HepG2 (cell line): ENCODE measurements around the gene TBCD. TPM values are rescaled to one million over a fixed set of nuclear protein-coding genes. Genes with fewer than 3 reads are reported as not detected.

Experiments
- MIXL1 ChIP-seq: IDR thresholded peaks from 2 replicates; pipeline ENCODE4 v1.6.1; 2016
- PAX8 ChIP-seq: sonication (generic); formaldehyde crosslinking; IDR thresholded peaks from 2 replicates; pipeline ENCODE4 v1.8.0; 2022; ENCODE audit warnings: mild to moderate bottlenecking, missing genetic modification reagents, borderline replicate concordance
- POGZ ChIP-seq: sonication (generic); formaldehyde crosslinking; IDR thresholded peaks from 2 replicates; pipeline ENCODE4 v1.4.0; 2020; ENCODE audit warnings: mild to moderate bottlenecking, missing genetic modification reagents
- SRSF1 ChIP-seq: fragments of 200-400 bp; formaldehyde crosslinking; optimal IDR thresholded peaks from 2 replicates; pipeline ENCODE3; 2017; ENCODE audit warnings: mild to moderate bottlenecking, low read depth, low read length, moderate library complexity
- TCF12 ChIP-seq, 2 experiments: fragments of 450-650 bp in 1 of 2; sonication (generic) in 1 of 2; formaldehyde crosslinking in 1 of 2; IDR thresholded peaks; 2 replicates each; pipeline versions ENCODE4 v1.6.1 to v1.8.0; 2017 to 2022; ENCODE audit warnings: antibody characterized with exemption in 1 of 2, mild to moderate bottlenecking in 1 of 2, missing genetic modification reagents in 1 of 2, moderate library complexity in 1 of 2
- ZNF337 ChIP-seq: sonication (generic); formaldehyde crosslinking; IDR thresholded peaks from 2 replicates; pipeline ENCODE4 v1.5.1; 2020; ENCODE audit warnings: missing genetic modification reagents, low read depth, mild to moderate bottlenecking, borderline replicate concordance
- ZNF569 ChIP-seq: sonication (generic); formaldehyde crosslinking; IDR thresholded peaks from 2 replicates; pipeline ENCODE4 v1.5.0; 2020; ENCODE audit warnings: mild to moderate bottlenecking, missing genetic modification reagents, moderate library complexity, borderline replicate concordance
- polyA plus RNA-seq, 8 experiments: library from polyadenylated mRNA; depleted of rRNA in 3 of 8; stranded (reverse) in 7 of 8; unstranded in 1 of 8; fragments of >200 nt; fragmentation: Illumina TruSeq in 4 of 8; extraction: Trizol in 4 of 8; gene quantifications; 2 replicates each; pipeline versions ENCODE4 v1.2.1 to v1.2.3, GENCODE V29; 2011 to 2016; ENCODE audit warnings: low read depth in 4 of 8, missing spikeins in 1 of 8, mixed read lengths in 1 of 8; ENCODE audit not compliant: insufficient read depth in 1 of 8
- total RNA-seq, 5 experiments: library from RNA; depleted of rRNA; stranded (reverse); fragments of >200 nt; fragmentation: Illumina TruSeq; extraction: Trizol; gene quantifications; 2 replicates each; pipeline ENCODE4 v1.2.3, GENCODE V29; 2016; ENCODE audit warnings: low read depth in 1 of 5
- TF ChIP-seq, protein P1 (sequence below): sonication (generic); formaldehyde crosslinking; IDR thresholded peaks from 2 replicates; pipeline ENCODE4 v1.4.0; 2020; ENCODE audit warnings: missing genetic modification reagents
- TF ChIP-seq, protein P2 (sequence below): sonication (generic); formaldehyde crosslinking; IDR thresholded peaks from 2 replicates; pipeline ENCODE4 v1.5.0; 2020; ENCODE audit warnings: missing genetic modification reagents, mild to moderate bottlenecking, borderline replicate concordance
- TF ChIP-seq, protein P3 (sequence below): sonication (generic); formaldehyde crosslinking; IDR thresholded peaks from 2 replicates; pipeline ENCODE4 v1.8.0; 2022; ENCODE audit warnings: low read depth, missing genetic modification reagents
- TF ChIP-seq, protein P4 (sequence below): sonication (generic); formaldehyde crosslinking; IDR thresholded peaks from 2 replicates; pipeline ENCODE4 v1.5.1; 2020; ENCODE audit warnings: missing genetic modification reagents, mild to moderate bottlenecking, borderline replicate concordance
- TF ChIP-seq, protein P5 (sequence below): sonication (generic); formaldehyde crosslinking; IDR thresholded peaks from 2 replicates; pipeline ENCODE4 v1.4.0; 2020; ENCODE audit warnings: missing genetic modification reagents
- TF ChIP-seq, protein P6 (sequence below): sonication (generic); formaldehyde crosslinking; IDR thresholded peaks from 2 replicates; pipeline ENCODE4 v1.5.0; 2020; ENCODE audit warnings: mild to moderate bottlenecking, missing genetic modification reagents

TBCD gene
- total and polyA plus RNA-seq, 2 of the 13 experiments (the other 11 are each of a cell fraction or from before 2014, with no cell fraction given), result 33.9 to 54.8 TPM

DNA sequence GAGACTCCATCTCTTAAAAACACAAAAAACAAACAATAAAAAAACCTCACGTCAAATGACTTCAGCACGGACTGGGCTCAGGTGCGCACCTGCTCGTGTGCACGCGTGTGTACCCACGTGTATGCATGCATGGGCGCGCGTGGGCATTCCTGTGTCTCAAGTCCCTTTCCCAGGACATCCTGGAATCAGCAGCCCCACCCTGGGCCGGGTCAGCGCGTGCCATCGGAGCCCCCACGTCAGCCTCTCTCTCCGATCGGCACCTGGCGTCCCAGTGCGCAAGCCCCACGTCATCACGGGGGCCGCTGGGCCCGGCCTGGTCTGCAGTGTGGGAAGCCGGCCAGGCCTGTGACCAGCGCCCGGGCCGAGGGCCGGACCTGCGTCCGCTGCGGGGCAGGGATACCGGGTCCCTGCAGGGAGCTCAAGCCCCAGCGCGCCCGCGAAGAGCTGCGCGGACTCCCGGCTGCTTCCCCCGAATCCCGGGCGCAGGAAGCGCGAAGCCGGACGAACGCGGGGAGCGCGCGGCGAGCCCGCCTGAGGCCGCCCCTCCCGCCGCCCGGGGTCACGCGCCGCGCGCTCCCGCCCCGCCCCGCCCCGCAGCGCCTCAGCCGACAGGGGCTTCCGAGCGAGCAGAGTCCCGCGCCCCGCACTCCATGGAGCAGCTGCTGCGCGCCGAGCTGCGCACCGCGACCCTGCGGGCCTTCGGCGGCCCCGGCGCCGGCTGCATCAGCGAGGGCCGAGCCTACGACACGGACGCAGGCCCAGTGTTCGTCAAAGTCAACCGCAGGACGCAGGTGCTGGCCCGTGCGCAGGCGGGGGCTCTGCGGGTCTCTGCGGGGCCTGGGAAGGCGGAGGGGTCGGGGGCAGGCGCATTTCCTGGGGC, 16.6 kb upstream of the TBCD start, which contains the start of gene FN3K (continued):
- TF ChIP-seq, protein P1, sequence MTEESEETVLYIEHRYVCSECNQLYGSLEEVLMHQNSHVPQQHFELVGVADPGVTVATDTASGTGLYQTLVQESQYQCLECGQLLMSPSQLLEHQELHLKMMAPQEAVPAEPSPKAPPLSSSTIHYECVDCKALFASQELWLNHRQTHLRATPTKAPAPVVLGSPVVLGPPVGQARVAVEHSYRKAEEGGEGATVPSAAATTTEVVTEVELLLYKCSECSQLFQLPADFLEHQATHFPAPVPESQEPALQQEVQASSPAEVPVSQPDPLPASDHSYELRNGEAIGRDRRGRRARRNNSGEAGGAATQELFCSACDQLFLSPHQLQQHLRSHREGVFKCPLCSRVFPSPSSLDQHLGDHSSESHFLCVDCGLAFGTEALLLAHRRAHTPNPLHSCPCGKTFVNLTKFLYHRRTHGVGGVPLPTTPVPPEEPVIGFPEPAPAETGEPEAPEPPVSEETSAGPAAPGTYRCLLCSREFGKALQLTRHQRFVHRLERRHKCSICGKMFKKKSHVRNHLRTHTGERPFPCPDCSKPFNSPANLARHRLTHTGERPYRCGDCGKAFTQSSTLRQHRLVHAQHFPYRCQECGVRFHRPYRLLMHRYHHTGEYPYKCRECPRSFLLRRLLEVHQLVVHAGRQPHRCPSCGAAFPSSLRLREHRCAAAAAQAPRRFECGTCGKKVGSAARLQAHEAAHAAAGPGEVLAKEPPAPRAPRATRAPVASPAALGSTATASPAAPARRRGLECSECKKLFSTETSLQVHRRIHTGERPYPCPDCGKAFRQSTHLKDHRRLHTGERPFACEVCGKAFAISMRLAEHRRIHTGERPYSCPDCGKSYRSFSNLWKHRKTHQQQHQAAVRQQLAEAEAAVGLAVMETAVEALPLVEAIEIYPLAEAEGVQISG, result peak; percentile 70; the same call in 1 of the 2 replicates
- TF ChIP-seq, protein P2, sequence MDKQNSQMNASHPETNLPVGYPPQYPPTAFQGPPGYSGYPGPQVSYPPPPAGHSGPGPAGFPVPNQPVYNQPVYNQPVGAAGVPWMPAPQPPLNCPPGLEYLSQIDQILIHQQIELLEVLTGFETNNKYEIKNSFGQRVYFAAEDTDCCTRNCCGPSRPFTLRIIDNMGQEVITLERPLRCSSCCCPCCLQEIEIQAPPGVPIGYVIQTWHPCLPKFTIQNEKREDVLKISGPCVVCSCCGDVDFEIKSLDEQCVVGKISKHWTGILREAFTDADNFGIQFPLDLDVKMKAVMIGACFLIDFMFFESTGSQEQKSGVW (CRISPR knock-in tag), result 0 out of 2 replicates have a peak, but pooled peaks have one; percentile 19
- TF ChIP-seq TCF12 (IDR thresholded peaks at IDR 0.05) (no peak), TCF12 (CRISPR knock-in tag; IDR thresholded peaks at IDR 0.05) (no peak), ZNF569 (no peak), SRSF1 (no peak), PAX8 (CRISPR knock-in tag) (peak; percentile 89; the same call in 1 of the 2 replicates), ZNF337 (peak; percentile 91; the same call in 1 of the 2 replicates), MIXL1 (0 out of 2 replicates have a peak, but pooled peaks have one; percentile 7), POGZ (peak; percentile 12)
- TF ChIP-seq, protein P3, sequence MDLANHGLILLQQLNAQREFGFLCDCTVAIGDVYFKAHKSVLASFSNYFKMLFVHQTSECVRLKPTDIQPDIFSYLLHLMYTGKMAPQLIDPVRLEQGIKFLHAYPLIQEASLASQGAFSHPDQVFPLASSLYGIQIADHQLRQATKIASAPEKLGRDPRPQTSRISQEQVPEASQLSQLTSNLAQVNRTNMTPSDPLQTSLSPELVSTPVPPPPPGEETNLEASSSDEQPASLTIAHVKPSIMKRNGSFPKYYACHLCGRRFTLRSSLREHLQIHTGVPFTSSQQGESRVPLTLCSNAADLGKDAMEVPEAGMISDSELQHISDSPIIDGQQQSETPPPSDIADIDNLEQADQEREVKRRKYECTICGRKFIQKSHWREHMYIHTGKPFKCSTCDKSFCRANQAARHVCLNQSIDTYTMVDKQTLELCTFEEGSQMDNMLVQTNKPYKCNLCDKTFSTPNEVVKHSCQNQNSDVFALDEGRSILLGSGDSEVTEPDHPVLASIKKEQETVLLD (CRISPR knock-in tag), result 0 out of 2 replicates have a peak, but pooled peaks have one; percentile 5
- TF ChIP-seq, protein P4, sequence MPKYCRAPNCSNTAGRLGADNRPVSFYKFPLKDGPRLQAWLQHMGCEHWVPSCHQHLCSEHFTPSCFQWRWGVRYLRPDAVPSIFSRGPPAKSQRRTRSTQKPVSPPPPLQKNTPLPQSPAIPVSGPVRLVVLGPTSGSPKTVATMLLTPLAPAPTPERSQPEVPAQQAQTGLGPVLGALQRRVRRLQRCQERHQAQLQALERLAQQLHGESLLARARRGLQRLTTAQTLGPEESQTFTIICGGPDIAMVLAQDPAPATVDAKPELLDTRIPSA (CRISPR knock-in tag), result no peak
- TF ChIP-seq, protein P5, sequence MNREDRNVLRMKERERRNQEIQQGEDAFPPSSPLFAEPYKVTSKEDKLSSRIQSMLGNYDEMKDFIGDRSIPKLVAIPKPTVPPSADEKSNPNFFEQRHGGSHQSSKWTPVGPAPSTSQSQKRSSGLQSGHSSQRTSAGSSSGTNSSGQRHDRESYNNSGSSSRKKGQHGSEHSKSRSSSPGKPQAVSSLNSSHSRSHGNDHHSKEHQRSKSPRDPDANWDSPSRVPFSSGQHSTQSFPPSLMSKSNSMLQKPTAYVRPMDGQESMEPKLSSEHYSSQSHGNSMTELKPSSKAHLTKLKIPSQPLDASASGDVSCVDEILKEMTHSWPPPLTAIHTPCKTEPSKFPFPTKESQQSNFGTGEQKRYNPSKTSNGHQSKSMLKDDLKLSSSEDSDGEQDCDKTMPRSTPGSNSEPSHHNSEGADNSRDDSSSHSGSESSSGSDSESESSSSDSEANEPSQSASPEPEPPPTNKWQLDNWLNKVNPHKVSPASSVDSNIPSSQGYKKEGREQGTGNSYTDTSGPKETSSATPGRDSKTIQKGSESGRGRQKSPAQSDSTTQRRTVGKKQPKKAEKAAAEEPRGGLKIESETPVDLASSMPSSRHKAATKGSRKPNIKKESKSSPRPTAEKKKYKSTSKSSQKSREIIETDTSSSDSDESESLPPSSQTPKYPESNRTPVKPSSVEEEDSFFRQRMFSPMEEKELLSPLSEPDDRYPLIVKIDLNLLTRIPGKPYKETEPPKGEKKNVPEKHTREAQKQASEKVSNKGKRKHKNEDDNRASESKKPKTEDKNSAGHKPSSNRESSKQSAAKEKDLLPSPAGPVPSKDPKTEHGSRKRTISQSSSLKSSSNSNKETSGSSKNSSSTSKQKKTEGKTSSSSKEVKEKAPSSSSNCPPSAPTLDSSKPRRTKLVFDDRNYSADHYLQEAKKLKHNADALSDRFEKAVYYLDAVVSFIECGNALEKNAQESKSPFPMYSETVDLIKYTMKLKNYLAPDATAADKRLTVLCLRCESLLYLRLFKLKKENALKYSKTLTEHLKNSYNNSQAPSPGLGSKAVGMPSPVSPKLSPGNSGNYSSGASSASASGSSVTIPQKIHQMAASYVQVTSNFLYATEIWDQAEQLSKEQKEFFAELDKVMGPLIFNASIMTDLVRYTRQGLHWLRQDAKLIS (CRISPR knock-in tag), result no peak
- TF ChIP-seq, protein P6, sequence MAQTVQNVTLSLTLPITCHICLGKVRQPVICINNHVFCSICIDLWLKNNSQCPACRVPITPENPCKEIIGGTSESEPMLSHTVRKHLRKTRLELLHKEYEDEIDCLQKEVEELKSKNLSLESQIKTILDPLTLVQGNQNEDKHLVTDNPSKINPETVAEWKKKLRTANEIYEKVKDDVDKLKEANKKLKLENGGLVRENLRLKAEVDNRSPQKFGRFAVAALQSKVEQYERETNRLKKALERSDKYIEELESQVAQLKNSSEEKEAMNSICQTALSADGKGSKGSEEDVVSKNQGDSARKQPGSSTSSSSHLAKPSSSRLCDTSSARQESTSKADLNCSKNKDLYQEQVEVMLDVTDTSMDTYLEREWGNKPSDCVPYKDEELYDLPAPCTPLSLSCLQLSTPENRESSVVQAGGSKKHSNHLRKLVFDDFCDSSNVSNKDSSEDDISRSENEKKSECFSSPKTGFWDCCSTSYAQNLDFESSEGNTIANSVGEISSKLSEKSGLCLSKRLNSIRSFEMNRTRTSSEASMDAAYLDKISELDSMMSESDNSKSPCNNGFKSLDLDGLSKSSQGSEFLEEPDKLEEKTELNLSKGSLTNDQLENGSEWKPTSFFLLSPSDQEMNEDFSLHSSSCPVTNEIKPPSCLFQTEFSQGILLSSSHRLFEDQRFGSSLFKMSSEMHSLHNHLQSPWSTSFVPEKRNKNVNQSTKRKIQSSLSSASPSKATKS (CRISPR knock-in tag), result no peak
